IMR-90 (cell line): ENCODE results near the gene CEP57L1.

ENCODE experiments used
- POLR2A ChIP-seq: IDR thresholded peaks from 2 replicates; pipeline ENCODE4 v1.6.1; 2012; ENCODE audit warnings: mild to moderate bottlenecking, low read depth, low read length
- SMC3 ChIP-seq: fragments of 150-350 bp; IDR thresholded peaks from 2 replicates; pipeline ENCODE4 v1.6.1; 2016; ENCODE audit warnings: low read depth, mild to moderate bottlenecking, antibody characterized with exemption, low read length, moderate library complexity
- TF ChIP-seq, protein P1 (sequence below): conservative IDR thresholded peaks from 2 replicates; pipeline ENCODE4 v1.5.1; 2012; ENCODE audit warnings: mild to moderate bottlenecking, low read depth, low read length, improper control_type of control experiment

DNA sequence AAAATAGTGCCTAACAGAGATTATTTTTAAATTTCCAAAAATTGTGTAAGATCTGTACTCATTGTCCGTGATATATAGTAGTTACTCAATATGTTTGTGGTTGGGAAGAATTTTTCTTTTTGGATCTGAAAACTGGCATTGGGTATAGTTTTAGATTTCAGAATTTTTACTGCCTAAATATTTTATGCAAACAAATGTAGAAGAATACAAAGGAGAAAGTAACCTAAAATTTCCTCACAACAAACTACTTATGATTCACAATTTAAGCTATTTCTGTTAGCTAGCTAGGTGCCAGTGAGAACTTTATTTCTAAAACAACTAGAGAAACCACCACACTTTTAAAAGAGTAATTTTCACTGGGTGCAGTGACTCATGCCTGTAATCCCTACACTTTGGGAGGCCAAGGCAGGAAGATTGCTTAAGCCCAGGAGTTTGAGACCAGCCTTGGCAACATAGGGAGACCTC, 39.5 kb upstream of the CEP57L1 start:
- TF ChIP-seq, protein P1, sequence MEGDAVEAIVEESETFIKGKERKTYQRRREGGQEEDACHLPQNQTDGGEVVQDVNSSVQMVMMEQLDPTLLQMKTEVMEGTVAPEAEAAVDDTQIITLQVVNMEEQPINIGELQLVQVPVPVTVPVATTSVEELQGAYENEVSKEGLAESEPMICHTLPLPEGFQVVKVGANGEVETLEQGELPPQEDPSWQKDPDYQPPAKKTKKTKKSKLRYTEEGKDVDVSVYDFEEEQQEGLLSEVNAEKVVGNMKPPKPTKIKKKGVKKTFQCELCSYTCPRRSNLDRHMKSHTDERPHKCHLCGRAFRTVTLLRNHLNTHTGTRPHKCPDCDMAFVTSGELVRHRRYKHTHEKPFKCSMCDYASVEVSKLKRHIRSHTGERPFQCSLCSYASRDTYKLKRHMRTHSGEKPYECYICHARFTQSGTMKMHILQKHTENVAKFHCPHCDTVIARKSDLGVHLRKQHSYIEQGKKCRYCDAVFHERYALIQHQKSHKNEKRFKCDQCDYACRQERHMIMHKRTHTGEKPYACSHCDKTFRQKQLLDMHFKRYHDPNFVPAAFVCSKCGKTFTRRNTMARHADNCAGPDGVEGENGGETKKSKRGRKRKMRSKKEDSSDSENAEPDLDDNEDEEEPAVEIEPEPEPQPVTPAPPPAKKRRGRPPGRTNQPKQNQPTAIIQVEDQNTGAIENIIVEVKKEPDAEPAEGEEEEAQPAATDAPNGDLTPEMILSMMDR, result no peak
- TF ChIP-seq POLR2A (no peak), SMC3 (no peak)
